AG04449 (cell line): Measurements from ENCODE around the gene ANKRD62.

Experiments used
- CTCF ChIA-PET: fragments of 350-600 bp; formaldehyde crosslinking; extraction: SDS; loops from one replicate; lab custom pipeline; 2021; ENCODE audit warnings: antibody characterized with exemption; lab: Yijun Ruan, JAX
- POLR2A ChIA-PET: fragments of 400-600, 350-600 bp; formaldehyde crosslinking; extraction: SDS; loops from one replicate; lab custom pipeline; 2020; ENCODE audit warnings: antibody characterized with exemption, inconsistent platforms; lab: Yijun Ruan, JAX
- DNase-seq: peaks from one replicate; pipeline ENCODE4 v3.0.0-alpha.2; 2010; ENCODE audit warnings: low read depth, low spot score
- H3K4me3 ChIP-seq: 2 replicates; pipeline ENCODE4 v1.5.1; 2011; ENCODE audit warnings: low read depth, mild to moderate bottlenecking, control low read depth, low read length
- TF ChIP-seq, protein P1 (sequence below): IDR thresholded peaks from one replicate; pipeline ENCODE4 v1.5.1; 2011; ENCODE audit warnings: mild to moderate bottlenecking, moderate library complexity, low read length, control low read depth, inconsistent platforms; ENCODE audit not compliant: insufficient read depth; ENCODE audit errors: missing control alignments

Gene ANKRD62

DNA sequence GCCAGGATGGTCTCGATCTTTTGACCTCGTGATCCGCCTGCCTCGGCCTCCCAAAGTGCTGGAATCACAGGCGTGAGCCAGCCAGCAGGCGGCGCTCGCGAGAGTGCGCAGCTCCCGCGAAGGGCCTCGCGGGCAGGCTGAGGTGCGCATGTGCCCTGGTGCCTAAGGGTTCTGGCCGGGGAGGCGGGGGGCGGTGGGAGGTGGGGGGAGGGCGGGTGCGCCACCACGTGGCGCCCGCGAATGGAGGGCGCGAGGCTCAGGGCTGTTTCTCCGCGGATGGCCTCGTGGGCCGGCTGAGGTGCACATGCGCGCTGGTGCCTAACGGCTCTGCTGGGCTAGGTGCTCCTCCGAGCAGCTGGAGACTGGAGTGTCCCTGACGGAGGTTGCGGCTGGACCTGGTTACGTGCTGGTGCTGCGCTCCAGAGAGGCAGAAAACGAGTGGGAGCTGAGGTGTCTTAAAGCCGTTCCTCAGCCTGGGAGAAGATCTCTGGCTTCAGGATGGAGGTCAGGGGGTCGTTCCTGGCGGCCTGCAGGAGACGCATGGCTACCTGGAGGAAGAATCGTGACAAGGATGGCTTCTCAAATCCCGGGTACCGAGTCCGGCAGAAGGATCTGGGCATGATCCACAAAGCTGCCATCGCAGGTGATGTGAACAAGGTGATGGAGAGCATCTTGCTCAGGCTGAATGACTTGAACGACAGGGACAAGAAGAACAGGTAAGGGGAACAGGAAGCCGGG lies at the start of gene ANKRD62:
TSS of gene ANKRD62 (plus strand) at position 324 of the 738 bp plus-strand sequence. CDS start at position 499, 175 bp downstream.
- H3K4me3 ChIP-seq: no peak within 1 kb of the TSS
- CTCF ChIA-PET: no interaction called here
- POLR2A ChIA-PET: no interaction called here
- no peak for DNase-seq
- TF ChIP-seq, protein P1, sequence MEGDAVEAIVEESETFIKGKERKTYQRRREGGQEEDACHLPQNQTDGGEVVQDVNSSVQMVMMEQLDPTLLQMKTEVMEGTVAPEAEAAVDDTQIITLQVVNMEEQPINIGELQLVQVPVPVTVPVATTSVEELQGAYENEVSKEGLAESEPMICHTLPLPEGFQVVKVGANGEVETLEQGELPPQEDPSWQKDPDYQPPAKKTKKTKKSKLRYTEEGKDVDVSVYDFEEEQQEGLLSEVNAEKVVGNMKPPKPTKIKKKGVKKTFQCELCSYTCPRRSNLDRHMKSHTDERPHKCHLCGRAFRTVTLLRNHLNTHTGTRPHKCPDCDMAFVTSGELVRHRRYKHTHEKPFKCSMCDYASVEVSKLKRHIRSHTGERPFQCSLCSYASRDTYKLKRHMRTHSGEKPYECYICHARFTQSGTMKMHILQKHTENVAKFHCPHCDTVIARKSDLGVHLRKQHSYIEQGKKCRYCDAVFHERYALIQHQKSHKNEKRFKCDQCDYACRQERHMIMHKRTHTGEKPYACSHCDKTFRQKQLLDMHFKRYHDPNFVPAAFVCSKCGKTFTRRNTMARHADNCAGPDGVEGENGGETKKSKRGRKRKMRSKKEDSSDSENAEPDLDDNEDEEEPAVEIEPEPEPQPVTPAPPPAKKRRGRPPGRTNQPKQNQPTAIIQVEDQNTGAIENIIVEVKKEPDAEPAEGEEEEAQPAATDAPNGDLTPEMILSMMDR: no peak

DNA sequence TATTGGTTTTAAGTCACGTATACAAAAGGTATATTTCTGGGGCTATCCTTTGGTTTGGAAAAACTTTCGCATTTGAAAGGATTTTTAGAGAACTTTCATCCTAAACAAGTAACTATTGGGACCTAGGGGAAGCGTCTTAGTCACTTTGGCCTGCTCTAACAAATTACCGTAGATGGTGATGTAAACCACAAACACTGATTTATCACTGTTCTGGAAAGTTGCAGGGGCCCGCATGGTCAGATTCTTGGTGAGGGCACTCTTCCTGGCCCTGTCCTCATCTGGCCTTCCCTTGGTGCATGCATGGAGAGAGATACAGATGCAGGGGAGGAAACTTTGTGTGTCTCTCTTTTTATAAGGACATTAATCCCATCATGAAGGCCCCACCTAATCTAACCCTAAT lies 49.1 kb upstream of the ANKRD62 start:
- no peak overlapping the region for H3K4me3 ChIP-seq
- POLR2A ChIA-PET: no interaction called here
- DNase-seq: no peak
- CTCF ChIA-PET: no interaction called here
- TF ChIP-seq, protein P1: no peak

DNA sequence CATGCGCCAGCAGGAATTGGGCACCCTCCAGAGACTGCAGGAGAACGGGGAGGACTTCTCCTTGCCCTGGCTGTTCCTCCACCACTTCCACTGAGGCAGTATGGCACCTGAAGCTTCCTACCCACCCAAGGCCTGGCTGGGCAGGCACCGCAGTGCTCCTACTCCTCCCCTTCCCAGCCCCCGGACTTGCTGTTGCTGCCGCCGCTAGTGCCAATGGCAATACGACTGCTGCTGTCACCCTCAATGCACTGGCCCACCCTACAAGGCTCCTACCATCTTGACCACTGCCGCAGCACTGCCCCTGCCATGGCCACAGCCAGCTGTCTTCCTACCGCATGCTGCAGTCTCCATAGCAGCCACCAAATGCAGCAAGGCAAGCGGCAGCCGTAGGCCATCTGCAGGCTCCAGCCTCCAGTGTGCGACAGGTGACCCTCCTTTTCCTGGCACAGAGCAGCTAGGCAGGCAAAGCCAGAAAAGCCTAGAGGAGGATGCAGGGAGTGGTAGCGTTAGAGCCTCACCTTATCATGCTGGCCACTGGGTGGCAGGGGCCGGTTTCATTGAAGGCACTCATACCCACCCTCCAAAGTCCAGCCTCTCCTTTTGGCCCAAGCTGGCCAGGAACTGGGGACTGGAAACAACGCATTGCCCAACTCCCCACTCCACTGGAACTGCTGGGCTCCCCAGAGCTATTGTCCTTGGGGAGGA lies 47.4 kb upstream of the ANKRD62 start:
- DNase-seq: no peak
- CTCF ChIA-PET: interaction anchor here (1.1 kb wide), 1 partner anchor 192 kb away, joined by 3 read pairs; no protein-coding TSS in a partner anchor
- H3K4me3 ChIP-seq: no peak overlapping the region
- POLR2A ChIA-PET: no interaction called here
- TF ChIP-seq, protein P1: no peak

DNA sequence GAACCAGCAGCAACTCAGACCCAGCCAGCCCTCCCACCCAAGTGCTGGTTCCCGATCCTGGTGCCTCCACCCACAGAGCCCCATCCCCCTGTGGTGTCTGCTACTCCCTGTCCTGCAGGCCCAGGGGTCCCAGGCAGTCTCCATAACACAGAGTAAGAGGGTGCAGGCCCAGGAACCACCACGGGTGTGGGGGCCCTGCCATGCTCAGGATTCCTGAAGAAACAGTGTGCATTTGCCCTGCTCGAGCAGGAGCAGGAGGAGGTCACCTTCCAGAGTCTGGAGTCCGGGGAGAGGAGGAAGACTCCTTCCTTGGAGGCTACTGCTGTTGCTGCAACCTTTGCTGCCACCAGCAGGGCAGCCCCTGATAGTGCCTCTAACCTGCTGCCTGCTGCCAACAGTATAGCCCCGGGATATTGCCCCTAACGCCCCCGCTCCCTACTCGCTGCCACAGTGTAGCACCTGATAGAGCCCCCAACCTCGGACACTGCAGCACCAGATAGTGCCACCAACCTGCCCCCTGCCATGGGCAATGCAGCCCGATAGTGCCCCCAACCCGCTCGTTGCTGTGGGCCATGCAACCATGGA lies 46.8 kb upstream of the ANKRD62 start:
- POLR2A ChIA-PET: no interaction called here
- H3K4me3 ChIP-seq: no peak overlapping the region
- CTCF ChIA-PET: interaction anchor here (1.1 kb wide), 1 partner anchor 192 kb away, joined by 3 read pairs; no protein-coding TSS in a partner anchor
- TF ChIP-seq, protein P1: no peak
- DNase-seq: no peak

DNA sequence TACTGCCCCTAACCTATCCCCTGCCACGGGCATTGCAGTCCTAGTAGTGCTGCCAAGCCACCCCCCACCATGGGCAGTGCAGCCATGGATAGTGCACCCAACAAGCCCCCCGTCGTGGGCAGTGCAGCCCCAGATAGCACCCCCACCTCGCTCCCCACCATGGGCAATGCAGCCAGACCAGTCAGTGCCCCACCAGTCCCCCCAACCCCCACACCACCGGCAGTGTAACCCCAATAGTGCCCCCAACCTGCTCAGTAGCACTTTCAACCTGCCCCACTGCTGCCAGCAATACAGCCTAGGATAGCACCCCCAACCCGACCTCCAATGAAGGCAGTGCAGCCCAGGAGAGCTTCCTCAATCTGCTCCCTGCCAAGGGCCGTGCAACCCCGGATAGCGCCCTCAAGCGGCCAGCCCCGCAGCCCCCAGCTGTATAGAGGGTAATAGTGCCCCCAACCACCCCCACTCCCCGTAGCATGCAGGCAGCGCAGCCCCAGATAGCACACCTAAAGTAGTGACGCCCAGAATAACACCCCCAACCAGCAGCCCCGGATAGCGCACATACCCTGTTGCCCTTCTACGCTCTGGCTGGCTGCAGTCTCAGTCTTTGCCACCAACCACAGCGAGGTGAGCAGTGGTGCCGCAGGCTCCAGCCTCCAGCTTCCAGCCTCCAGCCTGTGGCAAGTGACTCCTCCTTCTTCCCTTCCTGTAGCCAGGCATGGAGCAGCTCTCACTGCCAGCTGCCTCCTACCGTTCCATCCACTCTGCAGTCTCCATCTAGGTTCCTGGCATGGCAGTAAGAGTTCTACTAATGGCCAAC lies 45.4 kb upstream of the ANKRD62 start:
- no peak for DNase-seq
- ChIA-PET POLR2A (no interaction called here), CTCF (interaction anchor here (1.8 to 3.6 kb wide), 2 partner anchors 8 to 110 kb away, joined by 5 to 38 read pairs; no protein-coding TSS in a partner anchor)
- H3K4me3 ChIP-seq: no peak overlapping the region
- TF ChIP-seq, protein P1: no peak
